AG08396 (cell line): ENCODE measurements around the gene HOMER1.
A peak's percentile ranks its signal among the peaks of the same experiment; 100 is the strongest.
"Not testable (repeated sequence)": the region's sequence is repeated elsewhere in the genome, so short reads cannot be mapped to it uniquely, and the experiment has no call there.

Source experiments
- DNase-seq: peaks from one replicate; pipeline ENCODE4 v3.0.0; 2012; ENCODE audit warnings: low spot score, mixed read lengths

The HOMER1 gene

DNA sequence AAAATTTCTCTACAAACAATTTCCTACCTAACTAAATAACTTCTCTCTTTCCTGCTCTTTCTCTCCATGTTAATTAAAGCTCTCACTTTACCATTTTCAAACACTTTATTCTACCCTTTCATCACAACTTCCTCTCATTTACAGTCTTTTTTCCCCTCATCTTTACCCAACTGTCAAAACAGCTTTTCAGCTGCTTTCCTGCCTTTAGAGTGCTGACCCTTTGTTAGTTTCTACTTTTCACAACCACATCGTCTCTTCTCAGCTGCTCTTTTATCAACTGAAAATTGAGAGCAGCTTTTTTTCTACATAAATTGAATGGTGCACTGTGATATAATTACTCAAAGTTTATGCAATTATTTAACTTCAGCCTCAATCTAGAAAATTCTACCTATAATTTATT, 3.1 kb upstream of the HOMER1 start:
- DNase-seq: no peak

DNA sequence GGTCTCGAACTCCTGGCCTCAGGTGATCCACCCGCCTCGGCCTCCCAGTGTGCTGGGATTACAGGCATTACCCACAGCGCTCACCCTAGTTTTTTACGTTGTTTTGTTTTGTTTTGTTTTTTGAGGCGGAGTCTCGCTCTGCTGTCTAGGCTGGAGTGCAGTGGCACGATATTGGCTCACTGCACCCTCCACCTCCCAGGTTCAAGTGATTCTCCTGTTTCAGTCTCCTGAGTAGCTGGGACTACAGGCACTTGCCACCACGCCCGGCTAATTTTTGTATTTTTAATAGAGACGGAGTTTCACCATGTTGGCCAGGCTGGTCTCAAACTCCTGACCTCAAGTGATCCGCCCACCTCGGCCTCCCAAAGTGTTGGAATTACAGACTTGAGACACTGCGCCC, 2.4 kb upstream of the HOMER1 start:
- DNase-seq: not testable (repeated sequence)

- DNase-seq: peak; percentile 87
These were observed 614 bp upstream of the HOMER1 start for GRCh38 chr5:79514391-79515105.

GRCh38 chr5:79513308-79513703, 628 bp downstream of the HOMER1 start:
- DNase-seq: peak; percentile 29

DNA sequence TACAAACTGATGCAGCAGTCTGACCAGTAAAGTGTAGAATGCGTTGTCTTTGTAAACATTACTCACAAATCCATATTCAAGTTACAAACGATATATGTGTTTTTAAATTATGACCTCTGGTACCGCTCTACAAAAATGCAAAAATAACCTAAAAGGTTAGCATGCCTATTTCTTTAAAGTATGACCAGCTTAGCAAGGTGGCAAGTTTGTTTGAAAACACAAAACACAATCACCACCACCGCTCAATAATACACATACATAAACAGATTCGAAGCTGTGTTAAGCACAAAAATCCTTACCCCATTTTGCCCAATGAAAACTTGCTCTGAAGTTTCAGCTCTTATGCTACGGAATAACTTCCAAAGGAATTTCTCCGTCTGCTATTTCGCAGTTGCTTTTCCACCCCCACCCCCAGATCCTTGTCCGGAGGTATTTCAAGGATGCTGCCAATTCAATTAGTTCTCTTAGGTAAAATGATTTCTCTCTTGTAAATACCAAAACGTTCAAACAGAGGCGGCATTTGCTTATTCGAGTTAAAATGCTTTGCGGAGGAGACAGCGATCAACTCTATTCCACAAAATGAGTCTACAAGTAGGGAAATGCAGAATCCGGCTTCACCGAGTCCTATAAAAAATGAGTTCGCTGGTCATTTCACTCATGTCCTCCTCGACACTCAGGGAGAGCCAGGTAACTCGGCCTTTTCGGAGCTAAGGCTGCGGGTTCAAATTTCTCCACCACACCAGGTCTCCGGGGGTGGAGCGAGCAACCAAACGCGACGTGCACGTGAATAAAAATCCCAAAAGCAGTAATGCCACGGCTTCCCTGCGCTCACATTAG, 1.2 kb downstream of the HOMER1 start:
- no peak for DNase-seq

- no peak for DNase-seq
These were observed 1.9 kb downstream of the HOMER1 start for GRCh38 chr5:79512049-79512448.

- DNase-seq: no peak
These were observed 3.3 kb downstream of the HOMER1 start for GRCh38 chr5:79510638-79511037.

- DNase-seq: no peak
These were observed 4.6 kb downstream of the HOMER1 start for GRCh38 chr5:79509244-79509885.

DNA sequence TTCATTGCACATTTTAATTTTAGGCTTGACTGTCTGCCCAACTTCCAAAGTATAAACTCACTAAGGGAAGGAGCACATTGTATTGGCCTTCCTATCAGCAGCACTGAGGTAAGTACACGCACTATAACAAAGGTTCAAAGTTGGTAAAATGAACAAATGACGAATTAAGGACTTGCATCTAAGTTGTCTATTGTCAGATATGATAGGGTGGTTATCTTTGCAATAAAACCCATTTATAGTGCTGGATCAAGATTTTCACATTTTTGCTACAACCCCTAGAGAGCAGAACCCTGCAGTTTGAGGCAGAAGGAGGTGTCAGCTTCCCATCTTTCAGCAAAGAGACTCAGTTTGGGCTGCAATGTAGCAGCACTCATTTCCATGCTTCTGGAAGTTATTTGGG, 5.1 kb downstream of the HOMER1 start:
- no peak for DNase-seq

GRCh38 chr5:79508354-79508753, 5.6 kb downstream of the HOMER1 start:
- DNase-seq: no peak

DNA sequence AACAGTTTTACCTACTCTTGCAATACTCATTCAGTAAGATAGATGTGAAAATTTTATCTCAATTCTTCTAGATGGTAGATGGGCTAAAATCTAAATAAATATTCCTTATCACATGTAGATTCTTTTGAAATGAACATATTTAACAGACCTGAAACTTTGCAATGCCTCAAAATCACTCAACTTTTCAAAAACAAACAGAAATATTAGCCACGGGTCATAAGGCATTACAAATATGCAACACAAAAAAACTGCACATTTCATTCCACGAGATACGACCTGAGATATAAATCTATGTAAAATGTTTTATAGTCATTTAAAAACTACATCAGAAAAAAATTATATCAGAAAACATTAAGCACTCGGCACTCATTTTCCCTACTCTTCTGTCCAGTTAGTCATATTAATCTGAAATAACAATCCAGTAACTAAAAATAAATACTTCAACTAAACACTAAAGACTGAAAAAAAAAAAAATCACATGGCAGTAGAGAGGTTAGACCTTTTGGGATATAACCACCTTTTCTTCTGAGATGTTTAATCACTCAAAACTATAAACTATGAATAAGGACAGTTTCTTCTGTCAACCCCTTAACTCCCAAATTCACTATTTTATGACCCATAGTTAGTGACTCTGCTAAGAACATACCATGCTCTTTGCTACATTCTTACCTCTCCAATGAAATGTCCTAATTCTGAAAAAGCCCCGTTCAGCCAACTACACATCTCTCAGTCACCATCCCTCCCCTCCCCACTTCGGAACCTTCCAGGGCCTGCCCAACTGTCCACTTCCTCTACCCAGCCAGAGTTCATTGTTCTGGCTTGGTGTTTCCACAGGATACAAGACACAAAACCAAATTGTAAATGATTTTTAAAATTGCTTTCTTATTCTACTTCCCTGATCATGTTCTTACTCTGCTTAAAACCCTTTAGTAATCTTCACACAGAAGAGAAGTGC, 6.4 kb downstream of the HOMER1 start:
- no peak for DNase-seq

DNA sequence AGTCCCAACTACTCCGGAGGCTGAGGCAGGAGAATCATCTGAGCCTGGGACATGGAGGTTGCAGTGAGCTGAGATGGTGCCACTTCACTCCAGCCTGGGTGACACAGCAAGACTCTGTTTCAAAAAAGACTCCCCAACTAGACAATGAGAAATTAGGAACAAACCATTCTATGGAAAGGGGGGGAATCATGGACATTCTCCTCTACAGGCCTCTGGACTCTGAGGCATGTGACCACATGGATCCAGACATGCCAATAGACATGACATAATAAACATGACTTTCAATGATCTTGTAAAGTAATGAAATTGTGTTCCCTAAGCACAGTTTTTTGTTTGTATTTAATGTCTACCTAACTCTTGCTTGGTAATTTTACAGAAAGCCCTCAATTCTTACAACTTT, 8.8 kb downstream of the HOMER1 start:
- DNase-seq: no peak

DNA sequence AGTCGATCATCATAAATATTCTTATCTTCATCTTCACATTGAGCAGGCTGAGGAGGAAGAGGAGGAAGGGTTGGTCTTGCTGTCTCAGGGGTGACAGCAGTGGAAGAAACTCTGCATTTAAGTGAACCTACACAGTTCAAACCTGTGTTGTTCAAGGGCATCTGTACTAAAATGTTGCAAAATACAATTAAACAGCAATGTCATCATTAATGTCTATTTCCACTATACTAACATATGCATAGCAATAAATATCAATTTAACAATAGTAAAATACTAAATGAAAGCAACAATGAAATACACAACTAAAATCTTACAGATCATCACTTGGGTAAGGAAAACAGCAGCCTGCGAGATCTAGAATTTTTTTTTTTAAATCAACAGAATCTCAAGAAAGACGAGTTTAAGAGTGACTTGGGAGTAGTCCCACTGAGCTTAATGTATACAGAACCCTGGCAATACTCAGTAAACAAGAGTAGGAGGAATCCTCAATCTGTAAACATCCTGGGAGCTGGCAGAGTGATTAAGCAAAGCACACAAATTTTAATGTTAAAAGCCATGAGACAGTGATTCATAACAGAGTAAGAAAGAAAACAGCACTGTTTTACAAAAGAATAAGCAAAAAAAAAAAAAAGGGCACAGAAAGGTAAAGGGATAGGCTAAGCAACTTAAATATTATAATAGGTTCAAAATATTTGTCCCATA, 10.0 kb downstream of the HOMER1 start:
- no peak for DNase-seq

DNA sequence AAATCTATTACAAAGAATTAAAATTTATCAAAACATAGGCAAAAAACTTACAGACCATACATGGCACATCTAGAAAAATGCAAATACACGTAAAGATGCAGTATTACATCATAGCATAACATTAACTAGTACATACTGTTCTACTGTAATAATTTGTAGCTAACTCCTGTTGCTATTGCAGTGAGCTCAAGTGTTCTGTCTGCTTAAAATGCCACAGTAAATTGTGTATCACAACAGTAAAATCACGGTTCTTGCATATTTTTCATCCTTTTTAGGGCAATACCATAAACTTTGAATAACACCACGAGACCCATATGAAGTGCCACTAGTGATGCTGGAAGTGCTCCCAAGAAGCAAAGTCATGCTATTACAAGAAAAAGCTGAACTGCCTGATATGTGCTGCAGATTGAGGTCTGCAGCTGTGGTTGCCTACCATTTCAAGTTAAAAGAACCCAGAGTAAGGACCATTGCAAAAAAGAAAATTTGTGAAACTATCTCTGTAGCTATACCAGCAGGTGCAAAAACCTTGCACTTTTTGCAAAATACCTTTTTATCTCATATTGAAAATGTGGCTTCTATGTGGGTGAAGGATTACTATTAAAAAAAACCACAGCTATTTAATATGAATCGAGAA, 14.2 kb downstream of the HOMER1 start:
- DNase-seq: no peak

- DNase-seq: no peak
These were observed 18.6 kb downstream of the HOMER1 start for GRCh38 chr5:79495311-79495710.

DNA sequence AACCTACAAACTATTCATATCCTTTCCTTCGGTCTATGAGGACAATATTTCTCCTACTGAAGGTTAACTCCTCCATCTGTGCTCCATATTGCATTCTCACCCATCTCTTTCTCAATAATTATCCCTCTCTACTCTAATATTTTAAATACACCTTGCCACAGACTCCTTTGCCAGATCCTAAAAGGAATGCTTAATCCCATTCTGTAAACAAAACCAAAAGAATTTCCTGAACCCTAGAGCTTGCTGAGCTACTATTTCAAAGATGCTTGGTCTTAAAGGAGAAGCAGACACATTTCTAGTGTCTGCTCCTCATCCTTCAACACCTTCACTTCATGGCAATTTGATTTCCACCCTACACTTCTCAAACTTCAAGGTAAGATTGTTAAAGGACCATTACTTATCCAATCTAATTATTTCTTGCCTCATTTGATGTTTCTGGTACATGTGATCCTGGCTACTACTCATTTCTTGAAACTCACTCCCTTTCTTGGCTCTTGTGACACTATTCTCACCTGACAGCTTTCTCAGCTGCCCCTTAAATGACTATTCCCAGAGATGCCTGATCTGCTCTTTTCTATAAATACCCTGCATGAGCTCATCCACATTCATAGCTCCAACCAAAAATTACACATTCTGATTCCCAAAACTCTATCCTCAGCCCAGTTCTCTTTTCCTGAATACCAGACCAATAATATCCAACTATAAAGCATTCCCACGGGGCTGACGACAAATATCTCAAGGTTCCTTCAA, 20.2 kb downstream of the HOMER1 start:
- no peak for DNase-seq

GRCh38 chr5:79491690-79492317, 22.1 kb downstream of the HOMER1 start:
- DNase-seq: no peak

DNA sequence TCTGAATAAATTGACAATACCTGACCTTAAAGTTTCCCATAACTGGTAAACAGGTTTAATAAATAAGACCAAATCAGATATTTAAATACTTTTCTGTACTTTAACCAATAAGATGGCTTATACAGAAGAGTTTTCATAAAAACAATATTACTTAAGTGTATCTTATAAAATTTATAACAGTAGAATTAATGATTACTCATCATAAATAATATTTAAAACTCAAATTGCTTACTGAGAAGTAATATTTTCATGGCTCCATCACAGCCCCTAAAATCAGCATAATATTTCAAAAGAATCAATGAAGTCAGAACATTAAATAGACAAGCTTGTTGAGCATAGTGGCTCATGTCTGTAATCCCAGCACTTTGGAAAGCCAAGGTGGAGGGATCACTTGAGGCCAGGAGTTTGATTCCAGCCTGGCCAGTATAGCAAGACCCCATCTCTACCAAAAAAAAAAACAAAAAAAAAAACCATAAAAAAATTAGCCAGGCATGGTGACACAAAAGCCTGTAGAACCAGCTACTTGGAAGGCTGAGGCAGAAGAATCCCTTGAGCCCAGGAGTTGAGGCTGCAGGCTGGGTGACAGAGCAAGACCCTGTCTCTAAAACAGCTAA, 23.5 kb downstream of the HOMER1 start:
- no peak for DNase-seq

DNA sequence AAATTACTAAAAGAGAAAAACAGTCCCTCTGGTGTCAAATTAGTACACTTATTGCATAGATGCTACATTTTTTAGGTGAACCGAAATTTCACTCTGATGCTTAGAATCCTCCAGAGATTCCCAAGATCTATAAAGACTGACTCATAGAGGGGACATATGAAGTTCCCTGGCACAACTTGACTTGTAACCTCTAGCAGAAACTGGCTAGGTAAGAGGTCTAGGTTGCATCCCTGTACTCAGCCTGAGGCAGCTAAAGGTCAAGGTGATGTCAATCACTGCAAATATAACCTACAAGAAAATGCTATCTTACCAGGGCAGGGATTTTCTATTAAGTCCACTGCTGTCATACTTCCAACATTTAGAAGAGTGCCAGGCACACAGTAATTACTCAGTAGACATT, 24.2 kb downstream of the HOMER1 start:
- no peak for DNase-seq
